ENCODE measurements around the gene CYSRT1. TPM values are rescaled to one million over a fixed set of nuclear protein-coding genes. Genes with fewer than 3 reads are reported as not detected.

CYSRT1 gene
- total RNA-seq, 3 donors from 2014 or later = 0.29 to 0.66 (median 0.32) TPM

DNA sequence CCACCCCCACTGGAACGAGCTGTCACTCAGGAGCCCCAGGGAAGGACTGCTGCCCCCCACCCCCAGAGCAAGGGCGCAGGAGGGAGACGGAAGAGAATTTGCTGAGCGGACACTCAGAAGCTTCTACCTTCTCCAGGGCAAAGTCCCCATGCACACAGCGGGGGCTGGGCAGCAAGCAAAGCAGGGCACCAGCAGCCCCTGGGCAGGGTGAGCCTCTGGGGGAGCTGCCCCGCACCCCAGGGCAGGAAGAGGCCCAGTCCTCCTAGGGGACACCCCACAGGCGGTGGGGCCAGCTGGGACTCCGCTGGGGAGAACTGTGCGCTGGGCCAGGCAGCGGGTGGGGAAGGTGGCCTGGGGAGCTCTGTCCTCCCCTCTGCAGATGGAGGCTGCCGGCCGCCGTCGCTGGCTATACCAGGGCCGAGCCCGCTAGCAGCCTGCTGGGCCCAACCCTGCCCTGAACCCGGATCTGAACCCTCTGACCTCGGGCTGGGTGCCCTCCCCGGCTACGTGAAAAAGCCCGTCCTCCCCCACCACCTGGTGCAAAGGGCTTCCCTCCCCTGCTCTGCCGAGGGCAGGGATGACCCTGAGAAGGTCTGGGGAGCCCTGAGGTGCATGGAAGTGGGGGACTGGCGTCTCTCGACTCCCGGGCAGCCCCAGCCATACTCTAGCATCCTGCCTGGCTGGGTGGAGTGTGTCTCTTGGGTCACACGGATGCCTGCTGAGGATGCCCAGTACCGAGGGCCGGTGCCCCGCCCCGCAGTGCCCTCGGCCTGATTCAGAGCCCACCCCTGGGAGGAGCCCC is 5.1 kb downstream of the CYSRT1 start:
- Histone ChIP-seq H3K27ac (no peak overlapping the region), H3K4me3 (no peak overlapping the region), H3K9me3 (no peaks in the 10 kb centered on the region), H3K36me3 (no peaks in the 10 kb centered on the region), H3K27me3 (peaks cover 24 to 71% of the 10 kb centered on the region in 2 donors), H3K4me1 (peaks cover 0 to 7% of the 10 kb centered on the region in 2 donors)
- intact Hi-C loops (cut with DNase I; ENCODE audit: low total_unique reads) = loop anchor here (5.0 to 10.0 kb wide), 2 partner anchors 98 to 115 kb away; partner anchors contain the start of gene DPP7
- TF ChIP-seq POLR2A (IDR thresholded peaks at IDR 0.05) (no peak), POLR2AphosphoS5 (IDR thresholded peaks at IDR 0.05) (no peak)
- TF ChIP-seq, protein P1, sequence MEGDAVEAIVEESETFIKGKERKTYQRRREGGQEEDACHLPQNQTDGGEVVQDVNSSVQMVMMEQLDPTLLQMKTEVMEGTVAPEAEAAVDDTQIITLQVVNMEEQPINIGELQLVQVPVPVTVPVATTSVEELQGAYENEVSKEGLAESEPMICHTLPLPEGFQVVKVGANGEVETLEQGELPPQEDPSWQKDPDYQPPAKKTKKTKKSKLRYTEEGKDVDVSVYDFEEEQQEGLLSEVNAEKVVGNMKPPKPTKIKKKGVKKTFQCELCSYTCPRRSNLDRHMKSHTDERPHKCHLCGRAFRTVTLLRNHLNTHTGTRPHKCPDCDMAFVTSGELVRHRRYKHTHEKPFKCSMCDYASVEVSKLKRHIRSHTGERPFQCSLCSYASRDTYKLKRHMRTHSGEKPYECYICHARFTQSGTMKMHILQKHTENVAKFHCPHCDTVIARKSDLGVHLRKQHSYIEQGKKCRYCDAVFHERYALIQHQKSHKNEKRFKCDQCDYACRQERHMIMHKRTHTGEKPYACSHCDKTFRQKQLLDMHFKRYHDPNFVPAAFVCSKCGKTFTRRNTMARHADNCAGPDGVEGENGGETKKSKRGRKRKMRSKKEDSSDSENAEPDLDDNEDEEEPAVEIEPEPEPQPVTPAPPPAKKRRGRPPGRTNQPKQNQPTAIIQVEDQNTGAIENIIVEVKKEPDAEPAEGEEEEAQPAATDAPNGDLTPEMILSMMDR (IDR thresholded peaks at IDR 0.05) = no peak
- no peak for DNase-seq (ENCODE audit: low spot score in 2 of 2)

GRCh38 chr9:137230705-137231371 is 5.9 kb downstream of the CYSRT1 start, which contains the start of gene SLC34A3:
Gene SLC34A3 (plus strand): TSS chr9:137230901. CDS start chr9:137231703, 802 bp downstream.
- intact Hi-C loops (cut with DNase I; ENCODE audit: low total_unique reads) = loop anchor here (10.0 kb wide), 1 partner anchor 116 kb away; the partner anchor contains the start of gene DPP7
- TF ChIP-seq POLR2A (IDR thresholded peaks at IDR 0.05) (no peak), POLR2AphosphoS5 (IDR thresholded peaks at IDR 0.05) (no peak)
- TF ChIP-seq, protein P1 (IDR thresholded peaks at IDR 0.05) = no peak
- H3K27me3 ChIP-seq = peaks cover 27 to 79% of the 10 kb centered on the region in 2 donors

DNA sequence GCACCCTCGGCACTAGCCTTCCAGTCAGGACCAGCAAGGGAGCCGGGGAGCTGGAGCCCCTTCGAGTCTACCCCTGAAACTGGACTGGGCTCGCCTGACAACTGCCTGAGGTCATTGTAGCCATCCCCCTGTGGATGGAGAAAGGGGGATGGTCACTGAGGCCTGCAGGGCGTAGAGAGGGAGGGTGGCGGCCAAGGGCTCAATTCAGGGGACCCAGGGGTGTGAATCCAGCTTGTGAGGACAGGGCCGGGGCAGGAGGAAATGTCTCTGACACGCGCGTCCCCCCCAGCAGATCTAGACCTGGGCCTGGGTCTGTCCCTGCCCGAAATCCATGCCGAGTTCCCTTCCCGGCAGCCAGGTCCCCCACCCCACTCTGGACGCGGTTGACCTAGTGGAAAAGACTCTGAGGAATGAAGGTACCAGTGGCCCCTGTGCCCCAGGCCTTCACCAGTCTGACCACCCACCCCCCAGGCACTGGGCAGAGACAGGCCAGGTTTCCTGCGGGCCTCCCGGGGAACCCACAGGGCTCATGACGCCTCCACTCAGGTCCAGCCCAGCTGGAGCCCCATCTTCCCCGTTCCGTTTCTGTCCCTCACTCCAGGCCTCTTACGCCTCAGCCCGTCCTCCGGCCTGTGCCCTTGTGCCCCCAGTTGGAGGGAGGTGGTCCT is 6.5 kb downstream of the CYSRT1 start:
- DNase-seq (ENCODE audit: low spot score in 2 of 2) = no peak
- TF ChIP-seq, protein P1 (IDR thresholded peaks at IDR 0.05) = no peak
- TF ChIP-seq POLR2A (IDR thresholded peaks at IDR 0.05) (no peak), POLR2AphosphoS5 (IDR thresholded peaks at IDR 0.05) (no peak)
- Histone ChIP-seq H3K4me3 (no peak overlapping the region), H3K4me1 (peaks cover 0 to 10% of the 10 kb centered on the region in 2 donors), H3K27ac (no peak overlapping the region), H3K9me3 (no peaks in the 10 kb centered on the region), H3K36me3 (no peaks in the 10 kb centered on the region), H3K27me3 (peaks cover 27 to 80% of the 10 kb centered on the region in 2 donors)
- intact Hi-C loops (cut with DNase I; ENCODE audit: low total_unique reads) = loop anchor here (10.0 kb wide), 1 partner anchor 117 kb away; the partner anchor contains the start of gene DPP7

More at GRCh38 chr9:137230705-137231371, 5.9 kb downstream of the CYSRT1 start, which contains the start of gene SLC34A3:
- Histone ChIP-seq H3K4me3 (no peak within 1 kb of the TSS), H3K27ac (no peak within 1 kb of the TSS), H3K4me1 (peaks cover 0 to 7% of the 10 kb centered on the region in 2 donors), H3K36me3 (no peaks in the 10 kb centered on the region), H3K9me3 (no peaks in the 10 kb centered on the region)
- no peak for DNase-seq (ENCODE audit: low spot score in 2 of 2)

- Histone ChIP-seq H3K4me3 (no peak overlapping the region), H3K27ac (no peak overlapping the region), H3K27me3 (peaks cover 27 to 80% of the 10 kb centered on the region in 2 donors), H3K36me3 (no peaks in the 10 kb centered on the region), H3K4me1 (peaks cover 0 to 13% of the 10 kb centered on the region in 2 donors), H3K9me3 (no peaks in the 10 kb centered on the region)
- TF ChIP-seq POLR2A (IDR thresholded peaks at IDR 0.05) (no peak), POLR2AphosphoS5 (IDR thresholded peaks at IDR 0.05) (no peak)
- TF ChIP-seq, protein P1 (IDR thresholded peaks at IDR 0.05) = no peak
- intact Hi-C loops (cut with DNase I; ENCODE audit: low total_unique reads) = loop anchor here (10.0 kb wide), 1 partner anchor 117 kb away; the partner anchor contains the start of gene DPP7
- no peak for DNase-seq (ENCODE audit: low spot score in 2 of 2)
Observed at GRCh38 chr9:137232101-137232500, 7.1 kb downstream of the CYSRT1 start.
